ENCODE measurements around the gene TIAM2. TPM values are rescaled to one million over a fixed set of nuclear protein-coding genes. Genes with fewer than 3 reads are reported as not detected.

The TIAM2 gene
- total and polyA plus RNA-seq, 10 of the 15 experiments (the other 5 are each of a cell fraction or from before 2014, with no cell fraction given): 1.1 to 10.5 (median 2.3) TPM

GRCh38 chr6:155022721-155023120, 27.6 kb downstream of the TIAM2 start (continued):
- TF ChIP-seq HSF1 (IDR thresholded peaks at IDR 0.05; ENCODE audit: low read depth, low read length) (no peak), BCL3 (IDR thresholded peaks at IDR 0.05; ENCODE audit: borderline replicate concordance, insufficient read depth, low read depth, low read length, poor library complexity, severe bottlenecking) (no peak), SKIL (IDR thresholded peaks at IDR 0.05; ENCODE audit: low read depth, poor library complexity, severe bottlenecking) (no peak), DPF2 (IDR thresholded peaks at IDR 0.05) (no peak), TBL1XR1 (IDR thresholded peaks at IDR 0.05; ENCODE audit: low read depth, low read length) (no peak), ATF2 (IDR thresholded peaks at IDR 0.05; ENCODE audit: low read length) (no peak), KLF5 (IDR thresholded peaks at IDR 0.05; ENCODE audit: partially characterized antibody) (no peak), BHLHE40 (IDR thresholded peaks at IDR 0.05; ENCODE audit: borderline replicate concordance in 1 of 2, low read depth in 2 of 2, low read length in 1 of 2) (no peak)

All from GM12878 (cell line).